Type B pancreatic cell (in vitro differentiated cells): ENCODE measurements around the gene CIPC. TPM values are rescaled to one million over a fixed set of nuclear protein-coding genes. Genes with fewer than 3 reads are reported as not detected.

ENCODE experiments used
- DNase-seq: peaks from one replicate; pipeline ENCODE4 v3.0.0; 2021; ENCODE audit warnings: mixed read lengths; ENCODE audit not compliant: unreplicated experiment; ENCODE audit errors: extremely low spot score
- H3K27ac Mint-ChIP-seq: 2 replicates; pipeline ENCODE4 v1.8.0; 2021; ENCODE audit warnings: mild to moderate bottlenecking, mixed read lengths
- H3K27me3 Mint-ChIP-seq: 2 replicates; pipeline ENCODE4 v1.8.0; 2021; ENCODE audit warnings: mixed read lengths
- H3K36me3 Mint-ChIP-seq: 2 replicates; pipeline ENCODE4 v1.8.0; 2021; ENCODE audit warnings: mixed read lengths
- H3K4me1 Mint-ChIP-seq: one replicate; pipeline ENCODE4 v1.8.0; 2021; ENCODE audit warnings: mixed read lengths; ENCODE audit not compliant: unreplicated experiment
- H3K4me3 Mint-ChIP-seq: 2 replicates; pipeline ENCODE4 v1.8.0; 2021; ENCODE audit warnings: mild to moderate bottlenecking, mixed read lengths
- H3K9me3 Mint-ChIP-seq: 2 replicates; pipeline ENCODE4 v1.8.0; 2021; ENCODE audit warnings: mixed read lengths
- CTCF ChIP-seq: fragments of 200-600 bp; sonication (generic); conservative IDR thresholded peaks from 2 replicates; pipeline ENCODE4 v1.5.0; 2021; ENCODE audit warnings: antibody characterized with exemption, mild to moderate bottlenecking
- long read RNA-seq: library from polyadenylated mRNA; unstranded; transcript quantifications from one replicate; pipeline ENCODE4 v2.0.0, GENCODE V29; 2020
- total RNA-seq: library from RNA; stranded (reverse); gene quantifications from 2 replicates; pipeline ENCODE4 v1.2.1, GENCODE V29; 2021; ENCODE audit warnings: low replicate concordance

Gene CIPC
- total RNA-seq: 27.2 and 34.0 TPM in 2 replicates
- long read RNA-seq, full-length matches to known transcripts: 5 of 6 reads
- long read RNA-seq, partial matches to known transcripts: 1 of 6 reads
- long read RNA-seq, other reads (novel, unspliced or antisense): 0 of 6 reads

- Mint-ChIP-seq H3K9me3 (no peaks in the 10 kb centered on the region), H3K27ac (peak within 1 kb of the TSS; percentile 97), H3K4me1 (peaks cover 38% of the 10 kb centered on the region), H3K36me3 (no peaks in the 10 kb centered on the region), H3K27me3 (no peaks in the 10 kb centered on the region), H3K4me3 (peak within 1 kb of the TSS; percentile 90)
- peak; percentile 99 for DNase-seq
- peak; percentile 24 for TF ChIP-seq CTCF
These were observed at the start of gene CIPC for GRCh38 chr14:77097700-77098528. Gene CIPC (plus strand): TSS chr14:77098258. CDS start chr14:77105709, 7,451 bp downstream.

- no peak for DNase-seq
- Mint-ChIP-seq H3K4me1 (peaks cover 23% of the 10 kb centered on the region), H3K36me3 (no peaks in the 10 kb centered on the region), H3K27me3 (no peaks in the 10 kb centered on the region), H3K9me3 (no peaks in the 10 kb centered on the region), H3K27ac (no peak overlapping the region), H3K4me3 (no peak overlapping the region)
- TF ChIP-seq CTCF: no peak
These were observed 46.9 kb upstream of the CIPC start for GRCh38 chr14:77051116-77051515.

- DNase-seq: no peak
- H3K27me3 Mint-ChIP-seq: no peaks in the 10 kb centered on the region
- H3K36me3 Mint-ChIP-seq: no peaks in the 10 kb centered on the region
- no peaks in the 10 kb centered on the region for H3K9me3 Mint-ChIP-seq
- no peak for TF ChIP-seq CTCF
- H3K4me1 Mint-ChIP-seq: peaks cover 13% of the 10 kb centered on the region
- no peak overlapping the region for H3K27ac Mint-ChIP-seq
- H3K4me3 Mint-ChIP-seq: no peak overlapping the region
These were observed 45.6 kb upstream of the CIPC start for GRCh38 chr14:77052281-77053044.

- no peak overlapping the region for H3K4me3 Mint-ChIP-seq
- no peaks in the 10 kb centered on the region for H3K9me3 Mint-ChIP-seq
- no peaks in the 10 kb centered on the region for H3K27me3 Mint-ChIP-seq
- H3K4me1 Mint-ChIP-seq: peaks cover 18% of the 10 kb centered on the region
- peak; percentile 81 for DNase-seq
- TF ChIP-seq CTCF: peak; percentile 98
- no peaks in the 10 kb centered on the region for H3K36me3 Mint-ChIP-seq
- no peak overlapping the region for H3K27ac Mint-ChIP-seq
These were observed 44.8 kb upstream of the CIPC start for GRCh38 chr14:77053046-77053841.

- H3K4me1 Mint-ChIP-seq: peaks cover 26% of the 10 kb centered on the region
- no peaks in the 10 kb centered on the region for H3K36me3 Mint-ChIP-seq
These were observed 42.8 kb upstream of the CIPC start for GRCh38 chr14:77055306-77055705.

More at GRCh38 chr14:77055306-77055705, 42.8 kb upstream of the CIPC start:
- TF ChIP-seq CTCF: no peak
- no peak overlapping the region for H3K4me3 Mint-ChIP-seq
- no peak overlapping the region for H3K27ac Mint-ChIP-seq
- H3K9me3 Mint-ChIP-seq: no peaks in the 10 kb centered on the region
- H3K27me3 Mint-ChIP-seq: no peaks in the 10 kb centered on the region
- no peak for DNase-seq
